ENCODE results near the gene USP17L24.
"Not testable (repeated sequence)": the region's sequence is repeated elsewhere in the genome, so short reads cannot be mapped to it uniquely, and the experiment has no call there.

- TF ChIP-seq CTCF (IDR thresholded peaks at IDR 0.05; ENCODE audit: low read length); EZH2 (IDR thresholded peaks at IDR 0.05; ENCODE audit: borderline replicate concordance, low read length): not testable (repeated sequence)
These were observed 9.4 kb downstream of the USP17L24 start, which contains the start of gene USP17L26 for GRCh38 chr4:9334358-9334757.
